ENCODE data around the gene HCFC2. TPM values are rescaled to one million over a fixed set of nuclear protein-coding genes. Genes with fewer than 3 reads are reported as not detected.

HCFC2 gene
- total and polyA plus RNA-seq, 9 of the 15 experiments (the other 6 are each of a cell fraction or from before 2014, with no cell fraction given), result 1.2 to 6.5 (median 3.8) TPM

GRCh38 chr12:104137902-104138796 is 73.8 kb downstream of the HCFC2 start, which contains the start of gene NFYB (continued):
- TF ChIP-seq, protein P1, sequence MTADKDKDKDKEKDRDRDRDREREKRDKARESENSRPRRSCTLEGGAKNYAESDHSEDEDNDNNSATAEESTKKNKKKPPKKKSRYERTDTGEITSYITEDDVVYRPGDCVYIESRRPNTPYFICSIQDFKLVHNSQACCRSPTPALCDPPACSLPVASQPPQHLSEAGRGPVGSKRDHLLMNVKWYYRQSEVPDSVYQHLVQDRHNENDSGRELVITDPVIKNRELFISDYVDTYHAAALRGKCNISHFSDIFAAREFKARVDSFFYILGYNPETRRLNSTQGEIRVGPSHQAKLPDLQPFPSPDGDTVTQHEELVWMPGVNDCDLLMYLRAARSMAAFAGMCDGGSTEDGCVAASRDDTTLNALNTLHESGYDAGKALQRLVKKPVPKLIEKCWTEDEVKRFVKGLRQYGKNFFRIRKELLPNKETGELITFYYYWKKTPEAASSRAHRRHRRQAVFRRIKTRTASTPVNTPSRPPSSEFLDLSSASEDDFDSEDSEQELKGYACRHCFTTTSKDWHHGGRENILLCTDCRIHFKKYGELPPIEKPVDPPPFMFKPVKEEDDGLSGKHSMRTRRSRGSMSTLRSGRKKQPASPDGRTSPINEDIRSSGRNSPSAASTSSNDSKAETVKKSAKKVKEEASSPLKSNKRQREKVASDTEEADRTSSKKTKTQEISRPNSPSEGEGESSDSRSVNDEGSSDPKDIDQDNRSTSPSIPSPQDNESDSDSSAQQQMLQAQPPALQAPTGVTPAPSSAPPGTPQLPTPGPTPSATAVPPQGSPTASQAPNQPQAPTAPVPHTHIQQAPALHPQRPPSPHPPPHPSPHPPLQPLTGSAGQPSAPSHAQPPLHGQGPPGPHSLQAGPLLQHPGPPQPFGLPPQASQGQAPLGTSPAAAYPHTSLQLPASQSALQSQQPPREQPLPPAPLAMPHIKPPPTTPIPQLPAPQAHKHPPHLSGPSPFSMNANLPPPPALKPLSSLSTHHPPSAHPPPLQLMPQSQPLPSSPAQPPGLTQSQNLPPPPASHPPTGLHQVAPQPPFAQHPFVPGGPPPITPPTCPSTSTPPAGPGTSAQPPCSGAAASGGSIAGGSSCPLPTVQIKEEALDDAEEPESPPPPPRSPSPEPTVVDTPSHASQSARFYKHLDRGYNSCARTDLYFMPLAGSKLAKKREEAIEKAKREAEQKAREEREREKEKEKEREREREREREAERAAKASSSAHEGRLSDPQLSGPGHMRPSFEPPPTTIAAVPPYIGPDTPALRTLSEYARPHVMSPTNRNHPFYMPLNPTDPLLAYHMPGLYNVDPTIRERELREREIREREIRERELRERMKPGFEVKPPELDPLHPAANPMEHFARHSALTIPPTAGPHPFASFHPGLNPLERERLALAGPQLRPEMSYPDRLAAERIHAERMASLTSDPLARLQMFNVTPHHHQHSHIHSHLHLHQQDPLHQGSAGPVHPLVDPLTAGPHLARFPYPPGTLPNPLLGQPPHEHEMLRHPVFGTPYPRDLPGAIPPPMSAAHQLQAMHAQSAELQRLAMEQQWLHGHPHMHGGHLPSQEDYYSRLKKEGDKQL (CRISPR knock-in tag; IDR thresholded peaks at IDR 0.05; ENCODE audit: borderline replicate concordance), result no peak
- TF ChIP-seq, protein P2, sequence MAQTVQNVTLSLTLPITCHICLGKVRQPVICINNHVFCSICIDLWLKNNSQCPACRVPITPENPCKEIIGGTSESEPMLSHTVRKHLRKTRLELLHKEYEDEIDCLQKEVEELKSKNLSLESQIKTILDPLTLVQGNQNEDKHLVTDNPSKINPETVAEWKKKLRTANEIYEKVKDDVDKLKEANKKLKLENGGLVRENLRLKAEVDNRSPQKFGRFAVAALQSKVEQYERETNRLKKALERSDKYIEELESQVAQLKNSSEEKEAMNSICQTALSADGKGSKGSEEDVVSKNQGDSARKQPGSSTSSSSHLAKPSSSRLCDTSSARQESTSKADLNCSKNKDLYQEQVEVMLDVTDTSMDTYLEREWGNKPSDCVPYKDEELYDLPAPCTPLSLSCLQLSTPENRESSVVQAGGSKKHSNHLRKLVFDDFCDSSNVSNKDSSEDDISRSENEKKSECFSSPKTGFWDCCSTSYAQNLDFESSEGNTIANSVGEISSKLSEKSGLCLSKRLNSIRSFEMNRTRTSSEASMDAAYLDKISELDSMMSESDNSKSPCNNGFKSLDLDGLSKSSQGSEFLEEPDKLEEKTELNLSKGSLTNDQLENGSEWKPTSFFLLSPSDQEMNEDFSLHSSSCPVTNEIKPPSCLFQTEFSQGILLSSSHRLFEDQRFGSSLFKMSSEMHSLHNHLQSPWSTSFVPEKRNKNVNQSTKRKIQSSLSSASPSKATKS (CRISPR knock-in tag; IDR thresholded peaks at IDR 0.05), result no peak
- TF ChIP-seq DEAF1 (CRISPR knock-in tag; IDR thresholded peaks at IDR 0.05) (no peak), TAF15 (IDR thresholded peaks at IDR 0.05; ENCODE audit: low read depth, low read length) (no peak), ZNF695 (CRISPR knock-in tag; IDR thresholded peaks at IDR 0.05) (no peak), RAD51 (IDR thresholded peaks at IDR 0.05; ENCODE audit: borderline replicate concordance, low read depth) (no peak), PURB (CRISPR knock-in tag; IDR thresholded peaks at IDR 0.05; ENCODE audit: low read depth) (no peak), SMARCC2 (IDR thresholded peaks at IDR 0.05; ENCODE audit: low read depth) (no peak), ZNF253 (CRISPR knock-in tag; conservative IDR thresholded peaks at IDR 0.05) (no peak), SRSF1 (IDR thresholded peaks at IDR 0.05; ENCODE audit: low read depth, low read length) (peak; percentile 98), RFX7 (CRISPR knock-in tag; IDR thresholded peaks at IDR 0.05) (no peak), ZNF316 (IDR thresholded peaks at IDR 0.05) (no peak), ZFP36 (IDR thresholded peaks at IDR 0.05; ENCODE audit: low read depth, low read length, partially characterized antibody) (no peak), RNF2 (IDR thresholded peaks at IDR 0.05) (0 out of 2 replicates have a peak, but pooled peaks have one; percentile 46)
- TF ChIP-seq, protein P3, sequence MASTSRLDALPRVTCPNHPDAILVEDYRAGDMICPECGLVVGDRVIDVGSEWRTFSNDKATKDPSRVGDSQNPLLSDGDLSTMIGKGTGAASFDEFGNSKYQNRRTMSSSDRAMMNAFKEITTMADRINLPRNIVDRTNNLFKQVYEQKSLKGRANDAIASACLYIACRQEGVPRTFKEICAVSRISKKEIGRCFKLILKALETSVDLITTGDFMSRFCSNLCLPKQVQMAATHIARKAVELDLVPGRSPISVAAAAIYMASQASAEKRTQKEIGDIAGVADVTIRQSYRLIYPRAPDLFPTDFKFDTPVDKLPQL (IDR thresholded peaks at IDR 0.05; ENCODE audit: extremely low read depth, insufficient read length), result peak; percentile 12
- TF ChIP-seq, protein P4, sequence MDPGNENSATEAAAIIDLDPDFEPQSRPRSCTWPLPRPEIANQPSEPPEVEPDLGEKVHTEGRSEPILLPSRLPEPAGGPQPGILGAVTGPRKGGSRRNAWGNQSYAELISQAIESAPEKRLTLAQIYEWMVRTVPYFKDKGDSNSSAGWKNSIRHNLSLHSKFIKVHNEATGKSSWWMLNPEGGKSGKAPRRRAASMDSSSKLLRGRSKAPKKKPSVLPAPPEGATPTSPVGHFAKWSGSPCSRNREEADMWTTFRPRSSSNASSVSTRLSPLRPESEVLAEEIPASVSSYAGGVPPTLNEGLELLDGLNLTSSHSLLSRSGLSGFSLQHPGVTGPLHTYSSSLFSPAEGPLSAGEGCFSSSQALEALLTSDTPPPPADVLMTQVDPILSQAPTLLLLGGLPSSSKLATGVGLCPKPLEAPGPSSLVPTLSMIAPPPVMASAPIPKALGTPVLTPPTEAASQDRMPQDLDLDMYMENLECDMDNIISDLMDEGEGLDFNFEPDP (CRISPR knock-in tag; IDR thresholded peaks at IDR 0.05), result no peak
